MCF 10A (cell line): Measurements from ENCODE around the gene SEPSECS. TPM values are rescaled to one million over a fixed set of nuclear protein-coding genes. Genes with fewer than 3 reads are reported as not detected.

Experiments
- Bru-seq: library from RNA; stranded (reverse); fragments of 400-500 nt; gene quantifications from one replicate; lab custom pipeline; 2021; lab: Mats Ljungman, UMichigan
- BruChase-seq, 2 experiments: library from RNA; stranded (reverse); fragments of 400-500 nt; gene quantifications; one replicate each; lab custom pipeline; 2021; lab: Mats Ljungman, UMichigan
- BruUV-seq: library from RNA; stranded (reverse); fragments of 400-500 nt; replicated peaks from 2 replicates; lab custom pipeline; 2021; lab: Mats Ljungman, UMichigan
- CTCF ChIA-PET: fragments of 300-600 bp; sonication (Branson Sonifier 250); formaldehyde crosslinking; extraction: SDS; loops from one replicate; lab custom pipeline; 2021; ENCODE audit warnings: antibody characterized with exemption, inconsistent platforms; lab: Yijun Ruan, JAX
- POLR2A ChIA-PET: fragments of 300-600, 350-650 bp; sonication (Branson Sonifier 250); formaldehyde crosslinking; extraction: SDS; loops from one replicate; lab custom pipeline; 2020; ENCODE audit warnings: antibody characterized with exemption, inconsistent platforms; lab: Yijun Ruan, JAX
- DNase-seq: peaks from one replicate; pipeline ENCODE4 v3.0.0-alpha.2; 2018; ENCODE audit not compliant: unreplicated experiment
- H3K27ac Mint-ChIP-seq: one replicate; pipeline ENCODE4 v1.8.0; 2022; ENCODE audit warnings: mild to moderate bottlenecking, low read depth, mixed read lengths; ENCODE audit not compliant: unreplicated experiment
- H3K27me3 Mint-ChIP-seq: one replicate; pipeline ENCODE4 v1.8.0; 2022; ENCODE audit warnings: mixed read lengths; ENCODE audit not compliant: insufficient read depth, unreplicated experiment
- H3K36me3 Mint-ChIP-seq: one replicate; pipeline ENCODE4 v1.8.0; 2022; ENCODE audit warnings: mild to moderate bottlenecking, moderate library complexity, mixed read lengths; ENCODE audit not compliant: insufficient read depth, unreplicated experiment
- H3K4me1 Mint-ChIP-seq: one replicate; pipeline ENCODE4 v1.8.0; 2022; ENCODE audit warnings: mixed read lengths; ENCODE audit not compliant: insufficient read depth, unreplicated experiment
- H3K4me3 Mint-ChIP-seq: one replicate; pipeline ENCODE4 v1.8.0; 2022; ENCODE audit warnings: mild to moderate bottlenecking, moderate library complexity, mixed read lengths; ENCODE audit not compliant: unreplicated experiment
- H3K9me3 Mint-ChIP-seq: one replicate; pipeline ENCODE4 v1.8.0; 2022; ENCODE audit warnings: mixed read lengths; ENCODE audit not compliant: unreplicated experiment
- CTCF ChIP-seq: fragments of 200-600 bp; IDR thresholded peaks from one replicate; pipeline ENCODE4 v1.8.0; 2022; ENCODE audit warnings: antibody characterized with exemption, mild to moderate bottlenecking; ENCODE audit not compliant: unreplicated experiment
- intact Hi-C: fragments of 100-400 bp; cut with micrococcal nuclease; formaldehyde crosslinking; loops from 2 replicates; pipeline ENCODE4 v1.14.1; 2022
- long read RNA-seq: library from polyadenylated mRNA; stranded (forward); transcript quantifications from one replicate; pipeline ENCODE4 v2.0.0, GENCODE V29; 2022
- total RNA-seq: library from RNA; stranded (reverse); gene quantifications from 2 replicates; pipeline ENCODE4 v1.2.3, GENCODE V29; 2022

Gene SEPSECS
- 9.4 and 9.7 TPM in 2 replicates for total RNA-seq
- percentile 67 among the genes with signal in this experiment for Bru-seq, nascent RNA
- percentile 63 among the genes with signal in this experiment for BruChase-seq, experiment 1, labeled RNA remaining after a 6-hour chase
- BruChase-seq, experiment 2, labeled RNA remaining after a 2-hour chase = percentile 72 among the genes with signal in this experiment
- long read RNA-seq, full-length matches to known transcripts = 14 of 25 reads
- long read RNA-seq, partial matches to known transcripts = 5 of 25 reads
- long read RNA-seq, other reads (novel, unspliced or antisense) = 6 of 25 reads

- TF ChIP-seq CTCF = no peak
- H3K27ac Mint-ChIP-seq = peak within 1 kb of the TSS; percentile 87
- H3K27me3 Mint-ChIP-seq = no peaks in the 10 kb centered on the region
- no peaks in the 10 kb centered on the region for H3K9me3 Mint-ChIP-seq
- BruUV-seq = TSS peak; percentile 49
- peak within 1 kb of the TSS; percentile 93 for H3K4me3 Mint-ChIP-seq
- H3K4me1 Mint-ChIP-seq = peaks cover 17% of the 10 kb centered on the region
- intact Hi-C loops = loop anchor here (2.0 kb wide), 1 partner anchor 153 kb away; the partner anchor contains the start of gene ZCCHC4
- peaks cover 20% of the 10 kb centered on the region for H3K36me3 Mint-ChIP-seq
- POLR2A ChIA-PET = interaction anchor here (0.5 to 4.7 kb wide), 20 partner anchors 9 to 1220 kb away, joined by 3 to 106 read pairs (median 4); partner anchors contain the start of genes DHX15, PI4K2B and ZCCHC4
- CTCF ChIA-PET = interaction anchor here (0.6 to 1.0 kb wide), 3 partner anchors 180 to 600 kb away, joined by 3 to 4 read pairs (median 3); no protein-coding TSS in a partner anchor
- DNase-seq = peak; percentile 98
Observed at GRCh38 chr4:25159837-25160713, at the start of gene SEPSECS. TSS of gene SEPSECS (minus strand) at chr4:25160449. CDS start at chr4:25160369, 80 bp downstream.

GRCh38 chr4:25209702-25210101, 49.5 kb upstream of the SEPSECS start:
- CTCF ChIA-PET = no interaction called here

GRCh38 chr4:25207997-25208396, 47.7 kb upstream of the SEPSECS start:
- Mint-ChIP-seq H3K4me3 (no peak overlapping the region), H3K9me3 (peaks cover 4% of the 10 kb centered on the region), H3K4me1 (no peaks in the 10 kb centered on the region), H3K27me3 (no peaks in the 10 kb centered on the region), H3K27ac (no peak overlapping the region), H3K36me3 (no peaks in the 10 kb centered on the region)
- intact Hi-C loops = no loop called here
- POLR2A ChIA-PET = no interaction called here
- BruUV-seq = no TSS peak
- DNase-seq = no peak
- TF ChIP-seq CTCF = no peak
- CTCF ChIA-PET = interaction anchor here (1.5 kb wide), 1 partner anchor 45 kb away, joined by 3 read pairs; no protein-coding TSS in a partner anchor

More at GRCh38 chr4:25209702-25210101, 49.5 kb upstream of the SEPSECS start:
- BruUV-seq = no TSS peak
- H3K36me3 Mint-ChIP-seq = no peaks in the 10 kb centered on the region
- POLR2A ChIA-PET = no interaction called here
- DNase-seq = no peak
- intact Hi-C loops = no loop called here
- TF ChIP-seq CTCF = no peak
- H3K27me3 Mint-ChIP-seq = no peaks in the 10 kb centered on the region
- no peaks in the 10 kb centered on the region for H3K4me1 Mint-ChIP-seq
- peaks cover 8% of the 10 kb centered on the region for H3K9me3 Mint-ChIP-seq
- no peak overlapping the region for H3K27ac Mint-ChIP-seq
- H3K4me3 Mint-ChIP-seq = no peak overlapping the region
